Astrocyte (in vitro differentiated cells and primary cell): ENCODE data around the gene PEX10.

Experiments used
- EZH2 ChIP-seq: IDR thresholded peaks from 2 replicates; pipeline ENCODE4 v1.6.1; 2012; ENCODE audit warnings: mild to moderate bottlenecking, low read length, inconsistent platforms; ENCODE audit not compliant: insufficient read depth
- TF ChIP-seq, protein P1 (sequence below): IDR thresholded peaks from 2 replicates; pipeline ENCODE4 v1.5.1; 2011; ENCODE audit warnings: low read depth, mild to moderate bottlenecking, inconsistent platforms, low read length, moderate library complexity; ENCODE audit not compliant: insufficient read depth

DNA sequence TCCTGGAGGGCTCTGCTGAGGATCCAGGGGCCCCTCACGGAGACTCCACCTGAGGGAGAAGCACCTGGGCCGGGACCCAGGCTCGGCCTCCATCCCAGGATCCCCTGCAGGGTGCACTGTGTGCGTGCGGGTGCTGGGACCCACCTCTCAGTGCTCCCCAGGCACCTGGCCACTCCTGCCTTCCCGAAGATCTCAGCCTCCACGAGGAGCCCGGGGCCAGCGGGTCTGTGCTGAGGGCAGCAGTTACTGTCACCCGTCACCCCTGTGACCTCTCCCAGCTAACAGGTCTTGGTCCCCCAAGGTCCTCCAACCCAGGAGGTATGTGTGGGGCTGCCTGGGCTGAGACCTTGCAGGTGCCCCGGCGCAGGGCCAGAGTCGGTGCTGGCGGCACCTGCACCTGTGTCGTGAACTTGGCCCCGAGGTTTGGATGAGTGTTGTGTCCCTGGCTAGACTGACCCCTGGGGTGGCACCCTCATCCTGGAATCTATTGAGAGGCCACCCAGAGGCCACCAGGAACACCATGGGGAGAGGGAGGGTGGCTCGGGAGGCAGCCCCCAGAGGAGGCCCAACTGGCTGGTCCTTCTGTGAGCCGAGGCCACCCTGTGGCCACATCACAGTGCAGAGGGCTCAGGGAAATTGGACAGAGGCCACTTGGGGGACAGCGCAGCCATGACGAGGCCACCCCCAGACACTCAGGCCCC lies 38.7 kb downstream of the PEX10 start:
- TF ChIP-seq, protein P1, sequence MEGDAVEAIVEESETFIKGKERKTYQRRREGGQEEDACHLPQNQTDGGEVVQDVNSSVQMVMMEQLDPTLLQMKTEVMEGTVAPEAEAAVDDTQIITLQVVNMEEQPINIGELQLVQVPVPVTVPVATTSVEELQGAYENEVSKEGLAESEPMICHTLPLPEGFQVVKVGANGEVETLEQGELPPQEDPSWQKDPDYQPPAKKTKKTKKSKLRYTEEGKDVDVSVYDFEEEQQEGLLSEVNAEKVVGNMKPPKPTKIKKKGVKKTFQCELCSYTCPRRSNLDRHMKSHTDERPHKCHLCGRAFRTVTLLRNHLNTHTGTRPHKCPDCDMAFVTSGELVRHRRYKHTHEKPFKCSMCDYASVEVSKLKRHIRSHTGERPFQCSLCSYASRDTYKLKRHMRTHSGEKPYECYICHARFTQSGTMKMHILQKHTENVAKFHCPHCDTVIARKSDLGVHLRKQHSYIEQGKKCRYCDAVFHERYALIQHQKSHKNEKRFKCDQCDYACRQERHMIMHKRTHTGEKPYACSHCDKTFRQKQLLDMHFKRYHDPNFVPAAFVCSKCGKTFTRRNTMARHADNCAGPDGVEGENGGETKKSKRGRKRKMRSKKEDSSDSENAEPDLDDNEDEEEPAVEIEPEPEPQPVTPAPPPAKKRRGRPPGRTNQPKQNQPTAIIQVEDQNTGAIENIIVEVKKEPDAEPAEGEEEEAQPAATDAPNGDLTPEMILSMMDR: no peak
- no peak for TF ChIP-seq EZH2
